ENCODE data around the gene PPP4C. TPM values are rescaled to one million over a fixed set of nuclear protein-coding genes. Genes with fewer than 3 reads are reported as not detected.

Gene PPP4C
- total RNA-seq, 1 experiment from 2014 or later, result 165 TPM

GRCh38 chr16:30065102-30065942 is 10.5 kb upstream of the PPP4C start, which contains the start of gene ALDOA (continued):
- TF ChIP-seq, protein P1, sequence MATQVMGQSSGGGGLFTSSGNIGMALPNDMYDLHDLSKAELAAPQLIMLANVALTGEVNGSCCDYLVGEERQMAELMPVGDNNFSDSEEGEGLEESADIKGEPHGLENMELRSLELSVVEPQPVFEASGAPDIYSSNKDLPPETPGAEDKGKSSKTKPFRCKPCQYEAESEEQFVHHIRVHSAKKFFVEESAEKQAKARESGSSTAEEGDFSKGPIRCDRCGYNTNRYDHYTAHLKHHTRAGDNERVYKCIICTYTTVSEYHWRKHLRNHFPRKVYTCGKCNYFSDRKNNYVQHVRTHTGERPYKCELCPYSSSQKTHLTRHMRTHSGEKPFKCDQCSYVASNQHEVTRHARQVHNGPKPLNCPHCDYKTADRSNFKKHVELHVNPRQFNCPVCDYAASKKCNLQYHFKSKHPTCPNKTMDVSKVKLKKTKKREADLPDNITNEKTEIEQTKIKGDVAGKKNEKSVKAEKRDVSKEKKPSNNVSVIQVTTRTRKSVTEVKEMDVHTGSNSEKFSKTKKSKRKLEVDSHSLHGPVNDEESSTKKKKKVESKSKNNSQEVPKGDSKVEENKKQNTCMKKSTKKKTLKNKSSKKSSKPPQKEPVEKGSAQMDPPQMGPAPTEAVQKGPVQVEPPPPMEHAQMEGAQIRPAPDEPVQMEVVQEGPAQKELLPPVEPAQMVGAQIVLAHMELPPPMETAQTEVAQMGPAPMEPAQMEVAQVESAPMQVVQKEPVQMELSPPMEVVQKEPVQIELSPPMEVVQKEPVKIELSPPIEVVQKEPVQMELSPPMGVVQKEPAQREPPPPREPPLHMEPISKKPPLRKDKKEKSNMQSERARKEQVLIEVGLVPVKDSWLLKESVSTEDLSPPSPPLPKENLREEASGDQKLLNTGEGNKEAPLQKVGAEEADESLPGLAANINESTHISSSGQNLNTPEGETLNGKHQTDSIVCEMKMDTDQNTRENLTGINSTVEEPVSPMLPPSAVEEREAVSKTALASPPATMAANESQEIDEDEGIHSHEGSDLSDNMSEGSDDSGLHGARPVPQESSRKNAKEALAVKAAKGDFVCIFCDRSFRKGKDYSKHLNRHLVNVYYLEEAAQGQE (IDR thresholded peaks at IDR 0.05; ENCODE audit: low read depth), result no peak
- TF ChIP-seq RAD21 (IDR thresholded peaks at IDR 0.05; ENCODE audit: low read depth) (no peak), POLR2AphosphoS5 (IDR thresholded peaks at IDR 0.05; ENCODE audit: low read depth, low read length) (peak; percentile 96), ELF1 (IDR thresholded peaks at IDR 0.05; ENCODE audit: borderline replicate concordance, low read depth) (no peak), YY1 (IDR thresholded peaks at IDR 0.05; ENCODE audit: extremely low read depth, insufficient replicate concordance, low read depth, low read length) (peak; percentile 63)
- TF ChIP-seq, protein P2, sequence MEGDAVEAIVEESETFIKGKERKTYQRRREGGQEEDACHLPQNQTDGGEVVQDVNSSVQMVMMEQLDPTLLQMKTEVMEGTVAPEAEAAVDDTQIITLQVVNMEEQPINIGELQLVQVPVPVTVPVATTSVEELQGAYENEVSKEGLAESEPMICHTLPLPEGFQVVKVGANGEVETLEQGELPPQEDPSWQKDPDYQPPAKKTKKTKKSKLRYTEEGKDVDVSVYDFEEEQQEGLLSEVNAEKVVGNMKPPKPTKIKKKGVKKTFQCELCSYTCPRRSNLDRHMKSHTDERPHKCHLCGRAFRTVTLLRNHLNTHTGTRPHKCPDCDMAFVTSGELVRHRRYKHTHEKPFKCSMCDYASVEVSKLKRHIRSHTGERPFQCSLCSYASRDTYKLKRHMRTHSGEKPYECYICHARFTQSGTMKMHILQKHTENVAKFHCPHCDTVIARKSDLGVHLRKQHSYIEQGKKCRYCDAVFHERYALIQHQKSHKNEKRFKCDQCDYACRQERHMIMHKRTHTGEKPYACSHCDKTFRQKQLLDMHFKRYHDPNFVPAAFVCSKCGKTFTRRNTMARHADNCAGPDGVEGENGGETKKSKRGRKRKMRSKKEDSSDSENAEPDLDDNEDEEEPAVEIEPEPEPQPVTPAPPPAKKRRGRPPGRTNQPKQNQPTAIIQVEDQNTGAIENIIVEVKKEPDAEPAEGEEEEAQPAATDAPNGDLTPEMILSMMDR (IDR thresholded peaks at IDR 0.05 in 2 of 3, conservative IDR thresholded peaks at IDR 0.05 in 1 of 3; ENCODE audit: borderline replicate concordance in 1 of 3, insufficient read depth in 1 of 3, low read depth in 2 of 3, low read length in 2 of 3), result no peak
- TF ChIP-seq, protein P3, sequence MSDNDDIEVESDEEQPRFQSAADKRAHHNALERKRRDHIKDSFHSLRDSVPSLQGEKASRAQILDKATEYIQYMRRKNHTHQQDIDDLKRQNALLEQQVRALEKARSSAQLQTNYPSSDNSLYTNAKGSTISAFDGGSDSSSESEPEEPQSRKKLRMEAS (IDR thresholded peaks at IDR 0.05), result no peak
